ENCODE results near the gene PRSS57. TPM values are rescaled to one million over a fixed set of nuclear protein-coding genes. Genes with fewer than 3 reads are reported as not detected.

Gene PRSS57
- total and polyA plus RNA-seq, 2 of the 13 experiments (the other 11 are each of a cell fraction or from before 2014, with no cell fraction given) = 0.12 TPM; not detected in 1

DNA sequence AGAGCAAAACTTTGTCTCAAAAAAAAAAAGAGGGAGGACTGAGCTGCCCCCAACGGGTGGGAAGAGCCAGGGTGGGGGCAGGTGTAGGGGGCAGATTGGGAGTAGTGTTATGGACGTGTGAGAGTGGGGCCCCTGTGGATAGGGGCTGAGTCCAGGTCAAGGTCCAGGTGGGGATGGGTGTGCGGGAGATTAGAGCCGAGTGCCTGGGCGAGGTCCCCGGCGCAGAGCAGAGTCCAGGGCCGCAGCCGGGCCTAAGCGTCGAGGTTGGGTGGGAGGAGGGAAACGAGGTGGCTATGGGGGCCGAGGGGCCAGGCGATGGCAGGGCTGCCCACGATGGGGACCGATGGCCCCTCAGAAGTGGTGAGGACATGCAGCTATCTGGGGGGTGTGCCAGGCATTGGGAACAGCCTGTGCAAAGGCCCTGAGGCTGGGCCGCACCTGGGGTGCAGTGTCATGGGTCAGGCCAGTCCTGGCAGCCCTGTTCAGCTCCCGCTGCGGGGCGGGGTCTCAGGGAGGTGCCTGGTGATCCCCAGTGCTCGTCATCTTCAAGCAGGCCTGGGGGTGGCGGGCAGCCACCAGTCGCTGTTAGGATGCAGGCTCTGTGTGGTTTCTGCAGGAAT is 43.4 kb upstream of the PRSS57 start (continued):
- TF ChIP-seq PAX8 (CRISPR knock-in tag; IDR thresholded peaks at IDR 0.05; ENCODE audit: borderline replicate concordance) (no peak), ATM (IDR thresholded peaks at IDR 0.05; ENCODE audit: borderline replicate concordance) (no peak), ZKSCAN5 (CRISPR knock-in tag; IDR thresholded peaks at IDR 0.05) (no peak), HES4 (CRISPR knock-in tag; IDR thresholded peaks at IDR 0.05; ENCODE audit: borderline replicate concordance) (peak; percentile 77; the same call in 1 of the 2 replicates), FOXJ3 (CRISPR knock-in tag; IDR thresholded peaks at IDR 0.05; ENCODE audit: borderline replicate concordance) (peak; percentile 24; the same call in 1 of the 2 replicates), ZKSCAN8 (CRISPR knock-in tag; IDR thresholded peaks at IDR 0.05; ENCODE audit: borderline replicate concordance) (peak; percentile 93; the same call in 1 of the 2 replicates), ZFP36 (IDR thresholded peaks at IDR 0.05; ENCODE audit: borderline replicate concordance, low read depth, low read length, partially characterized antibody) (no peak), NONO (IDR thresholded peaks at IDR 0.05) (no peak), NONO (CRISPR knock-in tag; conservative IDR thresholded peaks at IDR 0.05) (peak; percentile 91), ZBTB38 (CRISPR knock-in tag; IDR thresholded peaks at IDR 0.05) (peak; percentile 81), ZNF333 (CRISPR knock-in tag; IDR thresholded peaks at IDR 0.05; ENCODE audit: borderline replicate concordance) (peak; percentile 80; the same call in 1 of the 2 replicates), HNRNPL (IDR thresholded peaks at IDR 0.05; ENCODE audit: low read depth, low read length) (peak; percentile 94), ZMYM3 (CRISPR knock-in tag; IDR thresholded peaks at IDR 0.05) (peak; percentile 99), RCOR2 (CRISPR knock-in tag; IDR thresholded peaks at IDR 0.05) (peak; percentile 93), FOXP1 (IDR thresholded peaks at IDR 0.05) (no peak; the same call in 1 of the 2 replicates), FOXP1 (CRISPR knock-in tag; IDR thresholded peaks at IDR 0.05) (peak; percentile 72), MIXL1 (CRISPR knock-in tag; IDR thresholded peaks at IDR 0.05) (peak; percentile 85), ZNF547 (CRISPR knock-in tag; IDR thresholded peaks at IDR 0.05) (peak; percentile 62; the same call in 1 of the 2 replicates), ASH2L (IDR thresholded peaks at IDR 0.05; ENCODE audit: insufficient read length, low read depth, low read length) (peak; percentile 97)
- TF ChIP-seq, protein P1, sequence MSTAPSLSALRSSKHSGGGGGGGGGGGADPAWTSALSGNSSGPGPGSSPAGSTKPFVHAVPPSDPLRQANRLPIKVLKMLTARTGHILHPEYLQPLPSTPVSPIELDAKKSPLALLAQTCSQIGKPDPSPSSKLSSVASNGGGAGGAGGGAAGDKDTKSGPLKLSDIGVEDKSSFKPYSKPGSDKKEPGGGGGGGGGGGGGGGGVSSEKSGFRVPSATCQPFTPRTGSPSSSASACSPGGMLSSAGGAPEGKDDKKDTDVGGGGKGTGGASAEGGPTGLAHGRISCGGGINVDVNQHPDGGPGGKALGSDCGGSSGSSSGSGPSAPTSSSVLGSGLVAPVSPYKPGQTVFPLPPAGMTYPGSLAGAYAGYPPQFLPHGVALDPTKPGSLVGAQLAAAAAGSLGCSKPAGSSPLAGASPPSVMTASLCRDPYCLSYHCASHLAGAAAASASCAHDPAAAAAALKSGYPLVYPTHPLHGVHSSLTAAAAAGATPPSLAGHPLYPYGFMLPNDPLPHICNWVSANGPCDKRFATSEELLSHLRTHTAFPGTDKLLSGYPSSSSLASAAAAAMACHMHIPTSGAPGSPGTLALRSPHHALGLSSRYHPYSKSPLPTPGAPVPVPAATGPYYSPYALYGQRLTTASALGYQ (CRISPR knock-in tag; IDR thresholded peaks at IDR 0.05) = peak; percentile 73; the same call in 1 of the 2 replicates
- TF ChIP-seq, protein P2, sequence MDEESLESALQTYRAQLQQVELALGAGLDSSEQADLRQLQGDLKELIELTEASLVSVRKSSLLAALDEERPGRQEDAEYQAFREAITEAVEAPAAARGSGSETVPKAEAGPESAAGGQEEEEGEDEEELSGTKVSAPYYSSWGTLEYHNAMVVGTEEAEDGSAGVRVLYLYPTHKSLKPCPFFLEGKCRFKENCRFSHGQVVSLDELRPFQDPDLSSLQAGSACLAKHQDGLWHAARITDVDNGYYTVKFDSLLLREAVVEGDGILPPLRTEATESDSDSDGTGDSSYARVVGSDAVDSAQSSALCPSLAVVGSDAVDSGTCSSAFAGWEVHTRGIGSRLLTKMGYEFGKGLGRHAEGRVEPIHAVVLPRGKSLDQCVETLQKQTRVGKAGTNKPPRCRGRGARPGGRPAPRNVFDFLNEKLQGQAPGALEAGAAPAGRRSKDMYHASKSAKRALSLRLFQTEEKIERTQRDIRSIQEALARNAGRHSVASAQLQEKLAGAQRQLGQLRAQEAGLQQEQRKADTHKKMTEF (CRISPR knock-in tag; IDR thresholded peaks at IDR 0.05) = peak; percentile 92
- TF ChIP-seq, protein P3, sequence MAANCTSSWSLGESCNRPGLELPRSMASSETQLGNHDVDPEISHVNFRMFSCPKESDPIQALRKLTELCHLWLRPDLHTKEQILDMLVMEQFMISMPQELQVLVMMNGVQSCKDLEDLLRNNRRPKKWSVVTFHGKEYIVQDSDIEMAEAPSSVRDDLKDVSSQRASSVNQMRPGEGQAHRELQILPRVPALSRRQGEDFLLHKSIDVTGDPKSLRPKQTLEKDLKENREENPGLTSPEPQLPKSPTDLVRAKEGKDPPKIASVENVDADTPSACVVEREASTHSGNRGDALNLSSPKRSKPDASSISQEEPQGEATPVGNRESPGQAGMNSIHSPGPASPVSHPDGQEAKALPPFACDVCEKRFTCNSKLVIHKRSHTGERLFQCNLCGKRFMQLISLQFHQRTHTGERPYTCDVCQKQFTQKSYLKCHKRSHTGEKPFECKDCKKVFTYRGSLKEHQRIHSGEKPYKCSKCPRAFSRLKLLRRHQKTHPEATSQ (CRISPR knock-in tag; IDR thresholded peaks at IDR 0.05; ENCODE audit: borderline replicate concordance) = peak; percentile 87; the same call in 1 of the 2 replicates
- TF ChIP-seq, protein P4, sequence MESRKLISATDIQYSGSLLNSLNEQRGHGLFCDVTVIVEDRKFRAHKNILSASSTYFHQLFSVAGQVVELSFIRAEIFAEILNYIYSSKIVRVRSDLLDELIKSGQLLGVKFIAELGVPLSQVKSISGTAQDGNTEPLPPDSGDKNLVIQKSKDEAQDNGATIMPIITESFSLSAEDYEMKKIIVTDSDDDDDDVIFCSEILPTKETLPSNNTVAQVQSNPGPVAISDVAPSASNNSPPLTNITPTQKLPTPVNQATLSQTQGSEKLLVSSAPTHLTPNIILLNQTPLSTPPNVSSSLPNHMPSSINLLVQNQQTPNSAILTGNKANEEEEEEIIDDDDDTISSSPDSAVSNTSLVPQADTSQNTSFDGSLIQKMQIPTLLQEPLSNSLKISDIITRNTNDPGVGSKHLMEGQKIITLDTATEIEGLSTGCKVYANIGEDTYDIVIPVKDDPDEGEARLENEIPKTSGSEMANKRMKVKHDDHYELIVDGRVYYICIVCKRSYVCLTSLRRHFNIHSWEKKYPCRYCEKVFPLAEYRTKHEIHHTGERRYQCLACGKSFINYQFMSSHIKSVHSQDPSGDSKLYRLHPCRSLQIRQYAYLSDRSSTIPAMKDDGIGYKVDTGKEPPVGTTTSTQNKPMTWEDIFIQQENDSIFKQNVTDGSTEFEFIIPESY (CRISPR knock-in tag; IDR thresholded peaks at IDR 0.05) = peak; percentile 78
- TF ChIP-seq, protein P5, sequence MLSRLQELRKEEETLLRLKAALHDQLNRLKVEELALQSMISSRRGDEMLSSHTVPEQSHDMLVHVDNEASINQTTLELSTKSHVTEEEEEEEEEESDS (CRISPR knock-in tag; IDR thresholded peaks at IDR 0.05; ENCODE audit: borderline replicate concordance) = no peak

All from HepG2 (cell line).